GM21447 (cell line): ENCODE data around the gene VEGFB.
A peak's percentile ranks its signal among the peaks of the same experiment; 100 is the strongest.

Experiments
- ATAC-seq: cut with Tn5 transposase; IDR thresholded peaks from one replicate; pipeline ENCODE4 v1.9.1; 2021; ENCODE audit not compliant: unreplicated experiment

The VEGFB gene

GRCh38 chr11:64258946-64259532, 24.7 kb downstream of the VEGFB start:
- ATAC-seq = no peak

- ATAC-seq = no peak
Measured at GRCh38 chr11:64259533-64260067, 25.2 kb downstream of the VEGFB start.

GRCh38 chr11:64260147-64260708, 25.8 kb downstream of the VEGFB start:
- ATAC-seq = no peak

GRCh38 chr11:64261556-64262080, 27.2 kb downstream of the VEGFB start:
- no peak for ATAC-seq

GRCh38 chr11:64262271-64263002, 28.1 kb downstream of the VEGFB start:
- ATAC-seq = no peak

- ATAC-seq = no peak
Measured at GRCh38 chr11:64263021-64263946, 28.9 kb downstream of the VEGFB start.

- no peak for ATAC-seq
Measured at GRCh38 chr11:64263947-64264317, 29.5 kb downstream of the VEGFB start.

GRCh38 chr11:64264371-64264852, 30.0 kb downstream of the VEGFB start:
- no peak for ATAC-seq

GRCh38 chr11:64265176-64266160, 31.1 kb downstream of the VEGFB start:
- no peak for ATAC-seq

GRCh38 chr11:64266339-64266738, 32.0 kb downstream of the VEGFB start:
- no peak for ATAC-seq

- ATAC-seq = no peak
Measured at GRCh38 chr11:64267207-64267945, 33.0 kb downstream of the VEGFB start.

GRCh38 chr11:64268025-64268892, 33.9 kb downstream of the VEGFB start:
- ATAC-seq = no peak

GRCh38 chr11:64268893-64269539, 34.6 kb downstream of the VEGFB start:
- ATAC-seq = peak; percentile 6

GRCh38 chr11:64269540-64270220, 35.3 kb downstream of the VEGFB start:
- peak; percentile 66 for ATAC-seq

- ATAC-seq = no peak
Measured at GRCh38 chr11:64275031-64275800, 40.8 kb downstream of the VEGFB start.

GRCh38 chr11:64275841-64276240, 41.5 kb downstream of the VEGFB start:
- ATAC-seq = no peak
